Cardiac muscle cell (in vitro differentiated cells and primary cell): Measurements from ENCODE around the gene PDK2. TPM values are rescaled to one million over a fixed set of nuclear protein-coding genes. Genes with fewer than 3 reads are reported as not detected.
A peak's percentile ranks its signal among the peaks of the same experiment; 100 is the strongest.

Experiments used
- DNase-seq, 2 donors: peaks; one replicate each; pipeline versions ENCODE4 v3.0.0 to v3.0.0-alpha.2; 2010 to 2017; ENCODE audit warnings: low read depth in 1 of 2, low spot score in 1 of 2
- H3K27ac ChIP-seq: fragments of 200-600 bp; sonication (generic); 2 replicates; pipeline ENCODE4 v1.5.1; 2016
- H3K27me3 ChIP-seq: fragments of 200-600 bp; sonication (generic); 2 replicates; pipeline ENCODE4 v1.6.0; 2016; ENCODE audit warnings: control low read depth
- H3K36me3 ChIP-seq: fragments of 200-600 bp; sonication (generic); 2 replicates; pipeline ENCODE4 v1.5.1; 2016; ENCODE audit warnings: control low read depth
- H3K4me1 ChIP-seq: fragments of 200-600 bp; sonication (generic); 2 replicates; pipeline ENCODE4 v1.8.1; 2017; ENCODE audit warnings: low read depth, mild to moderate bottlenecking, mixed run types
- H3K4me3 ChIP-seq: fragments of 200-600 bp; sonication (generic); 2 replicates; pipeline ENCODE4 v1.5.1; 2016; ENCODE audit warnings: mild to moderate bottlenecking
- H3K9me3 ChIP-seq: fragments of 200-600 bp; sonication (generic); 2 replicates; pipeline ENCODE4 v1.5.1; 2017; ENCODE audit warnings: low read depth, mild to moderate bottlenecking, control low read depth
- CTCF ChIP-seq: IDR thresholded peaks from 2 replicates; pipeline ENCODE4 v1.5.1; 2012; ENCODE audit warnings: low read depth, mild to moderate bottlenecking, low read length
- polyA plus RNA-seq: library from polyadenylated mRNA; unstranded; fragments of >200 nt; fragmentation: Nextera tagmentation; extraction: Ambion mirVana; gene quantifications from 2 replicates; pipeline ENCODE4 v1.2.1, GENCODE V29; 2016
- total RNA-seq: library from RNA; depleted of rRNA; stranded (reverse); fragments of >200 nt; gene quantifications from 2 replicates; pipeline ENCODE4 v1.2.3, GENCODE V29; 2016

The PDK2 gene
- total and polyA plus RNA-seq, 2 experiments from 2014 or later = 88.5 to 146 TPM

GRCh38 chr17:50075446-50076032 is 19.6 kb upstream of the PDK2 start:
- no peak for TF ChIP-seq CTCF
- Histone ChIP-seq H3K4me3 (no peak overlapping the region), H3K27ac (no peak overlapping the region), H3K27me3 (no peaks in the 10 kb centered on the region), H3K9me3 (no peaks in the 10 kb centered on the region), H3K4me1 (peaks cover 6% of the 10 kb centered on the region), H3K36me3 (peaks cover 5% of the 10 kb centered on the region)
- DNase-seq = no peak

- H3K27me3 ChIP-seq = no peaks in the 10 kb centered on the region
- DNase-seq = no peak
- H3K36me3 ChIP-seq = peaks cover 5% of the 10 kb centered on the region
- no peak overlapping the region for H3K27ac ChIP-seq
- no peak for TF ChIP-seq CTCF
- no peak overlapping the region for H3K4me3 ChIP-seq
- no peaks in the 10 kb centered on the region for H3K9me3 ChIP-seq
- H3K4me1 ChIP-seq = peaks cover 6% of the 10 kb centered on the region
Measured at GRCh38 chr17:50076221-50076590, 18.9 kb upstream of the PDK2 start.

GRCh38 chr17:50076591-50077235 is 18.4 kb upstream of the PDK2 start:
- no peak for TF ChIP-seq CTCF
- H3K9me3 ChIP-seq = no peaks in the 10 kb centered on the region
- peaks cover 6% of the 10 kb centered on the region for H3K4me1 ChIP-seq
- H3K27me3 ChIP-seq = no peaks in the 10 kb centered on the region
- H3K4me3 ChIP-seq = no peak overlapping the region
- peak in 1 of 2 donors; percentile 55 for DNase-seq
- H3K27ac ChIP-seq = no peak overlapping the region
- H3K36me3 ChIP-seq = peaks cover 5% of the 10 kb centered on the region

- no peak for DNase-seq
- Histone ChIP-seq H3K9me3 (no peaks in the 10 kb centered on the region), H3K27ac (no peak overlapping the region), H3K4me3 (no peak overlapping the region), H3K27me3 (no peaks in the 10 kb centered on the region), H3K4me1 (no peaks in the 10 kb centered on the region), H3K36me3 (peaks cover 5% of the 10 kb centered on the region)
- no peak for TF ChIP-seq CTCF
Measured at GRCh38 chr17:50078430-50078829, 16.7 kb upstream of the PDK2 start.

- Histone ChIP-seq H3K4me3 (no peak overlapping the region), H3K27ac (no peak overlapping the region), H3K4me1 (no peaks in the 10 kb centered on the region), H3K36me3 (peaks cover 5% of the 10 kb centered on the region), H3K27me3 (no peaks in the 10 kb centered on the region), H3K9me3 (no peaks in the 10 kb centered on the region)
- peak; percentile 57 for TF ChIP-seq CTCF
- no peak for DNase-seq
Measured at GRCh38 chr17:50079334-50080095, 15.6 kb upstream of the PDK2 start.
